Activated B cell treated with CpG ODN at 0.5 μM for 24 hours (primary cell): Measurements from ENCODE around the gene JMJD1C. TPM values are rescaled to one million over a fixed set of nuclear protein-coding genes. Genes with fewer than 3 reads are reported as not detected.

Source experiments
- ATAC-seq: fragments of 200-7000 bp; cut with Tn5 transposase; one replicate; pipeline ENCODE4 v1.10.0; 2021; ENCODE audit warnings: low read depth, mild to moderate bottlenecking, moderate library complexity
- CTCF ChIA-PET: fragments of 350-600 bp; sonication (Branson Sonifier 250); formaldehyde crosslinking; loops from one replicate; lab custom pipeline; 2021; ENCODE audit warnings: antibody characterized with exemption; lab: Charles Lee
- POLR2A ChIA-PET: fragments of 350-600 bp; sonication (Branson Sonifier 250); formaldehyde crosslinking; loops from one replicate; lab custom pipeline; 2021; ENCODE audit warnings: antibody characterized with exemption; lab: Charles Lee
- DNase-seq: peaks from one replicate; pipeline ENCODE4 v3.0.0; 2022
- H3K27ac Mint-ChIP-seq: one replicate; pipeline ENCODE4 v1.8.0; 2020; ENCODE audit warnings: mixed read lengths
- H3K27me3 Mint-ChIP-seq: one replicate; pipeline ENCODE4 v1.8.0; 2021; ENCODE audit warnings: mixed read lengths
- H3K36me3 Mint-ChIP-seq: one replicate; pipeline ENCODE4 v1.8.0; 2021; ENCODE audit warnings: low read depth, mixed read lengths
- H3K4me1 Mint-ChIP-seq: one replicate; pipeline ENCODE4 v1.8.0; 2021; ENCODE audit warnings: mixed read lengths
- H3K4me3 Mint-ChIP-seq: one replicate; pipeline ENCODE4 v1.8.0; 2020; ENCODE audit warnings: mild to moderate bottlenecking, mixed read lengths
- H3K9me3 Mint-ChIP-seq: one replicate; pipeline ENCODE4 v1.8.0; 2020; ENCODE audit warnings: mixed read lengths
- CTCF ChIP-seq: fragments of 200-600 bp; IDR thresholded peaks from one replicate; pipeline ENCODE4 v1.8.0; 2022; ENCODE audit warnings: antibody characterized with exemption, mild to moderate bottlenecking
- intact Hi-C: fragments of 100-400 bp; cut with micrococcal nuclease; formaldehyde crosslinking; loops from one replicate; pipeline ENCODE4 v1.15.1; 2024
- total RNA-seq: library from RNA; stranded (reverse); gene quantifications from 2 replicates; pipeline ENCODE4 v1.2.3, GENCODE V29; 2022

The JMJD1C gene
- total RNA-seq, 1 donor from 2014 or later, result 176 TPM

GRCh38 chr10:63355682-63356081 lies 110.1 kb downstream of the JMJD1C start:
- Mint-ChIP-seq H3K9me3 (no peaks in the 10 kb centered on the region), H3K36me3 (peaks cover 3% of the 10 kb centered on the region), H3K4me1 (peaks cover 22% of the 10 kb centered on the region), H3K27ac (peak overlapping the region; percentile 32), H3K27me3 (no peaks in the 10 kb centered on the region), H3K4me3 (no peak overlapping the region)
- POLR2A ChIA-PET, result no interaction called here
- intact Hi-C loops, result loop anchor here (1.0 to 5.0 kb wide), 4 partner anchors 21 to 272 kb away; partner anchors contain the start of gene JMJD1C
- no peak for TF ChIP-seq CTCF
- CTCF ChIA-PET, result interaction anchor here (1.3 kb wide), 1 partner anchor 364 kb away, joined by 6 read pairs; no protein-coding TSS in a partner anchor
- DNase-seq, result no peak
- no peak for ATAC-seq

- Mint-ChIP-seq H3K9me3 (no peaks in the 10 kb centered on the region), H3K27ac (no peak overlapping the region), H3K36me3 (peaks cover 3% of the 10 kb centered on the region), H3K27me3 (no peaks in the 10 kb centered on the region), H3K4me3 (no peak overlapping the region), H3K4me1 (peaks cover 22% of the 10 kb centered on the region)
- ChIA-PET POLR2A (no interaction called here), CTCF (no interaction called here)
- TF ChIP-seq CTCF, result no peak
- DNase-seq (no peak), ATAC-seq (no peak)
- intact Hi-C loops, result no loop called here
Observed at GRCh38 chr10:63352976-63353375, 112.8 kb downstream of the JMJD1C start.

GRCh38 chr10:63348245-63348850 lies 117.4 kb downstream of the JMJD1C start:
- no peak for TF ChIP-seq CTCF
- DNase-seq (no peak), ATAC-seq (no peak)
- Mint-ChIP-seq H3K9me3 (no peaks in the 10 kb centered on the region), H3K27ac (no peak overlapping the region), H3K36me3 (peaks cover 3% of the 10 kb centered on the region), H3K27me3 (no peaks in the 10 kb centered on the region), H3K4me3 (no peak overlapping the region), H3K4me1 (peaks cover 4% of the 10 kb centered on the region)
- intact Hi-C loops, result no loop called here
- CTCF ChIA-PET, result no interaction called here
- POLR2A ChIA-PET, result interaction anchor here (0.7 kb wide), 1 partner anchor 248 kb away, joined by 6 read pairs; no protein-coding TSS in a partner anchor

- intact Hi-C loops, result no loop called here
- POLR2A ChIA-PET, result interaction anchor here (0.7 kb wide), 1 partner anchor 94 kb away, joined by 5 read pairs; no protein-coding TSS in a partner anchor
- Mint-ChIP-seq H3K4me1 (peaks cover 4% of the 10 kb centered on the region), H3K27ac (no peak overlapping the region), H3K9me3 (no peaks in the 10 kb centered on the region), H3K27me3 (no peaks in the 10 kb centered on the region), H3K36me3 (peaks cover 2% of the 10 kb centered on the region), H3K4me3 (no peak overlapping the region)
- DNase-seq (no peak), ATAC-seq (no peak)
- CTCF ChIA-PET, result no interaction called here
- TF ChIP-seq CTCF, result no peak
Observed at GRCh38 chr10:63346015-63346441, 119.7 kb downstream of the JMJD1C start.

- CTCF ChIA-PET, result no interaction called here
- no peak overlapping the region for H3K27ac Mint-ChIP-seq
- H3K27me3 Mint-ChIP-seq, result no peaks in the 10 kb centered on the region
- POLR2A ChIA-PET, result no interaction called here
- no peaks in the 10 kb centered on the region for H3K9me3 Mint-ChIP-seq
- DNase-seq, result no peak
- no peak for ATAC-seq
- H3K4me3 Mint-ChIP-seq, result no peak overlapping the region
- no peak for TF ChIP-seq CTCF
- peaks cover 5% of the 10 kb centered on the region for H3K36me3 Mint-ChIP-seq
- peaks cover 4% of the 10 kb centered on the region for H3K4me1 Mint-ChIP-seq
- intact Hi-C loops, result no loop called here
Observed at GRCh38 chr10:63344269-63344668, 121.5 kb downstream of the JMJD1C start.
